Neural cell (in vitro differentiated cells): ENCODE results near the gene NFAT5. TPM values are rescaled to one million over a fixed set of nuclear protein-coding genes. Genes with fewer than 3 reads are reported as not detected.

Experiments used
- H2AFZ ChIP-seq: fragments of 200-600, 300-800 bp; sonication (generic), shearing (Covaris generic); 2 replicates; pipeline ENCODE4 v1.6.0; 2014; ENCODE audit warnings: low read depth, mild to moderate bottlenecking, antibody characterized with exemption, low read length, moderate library complexity
- H3F3A ChIP-seq: fragments of 200-600 bp; shearing (Covaris generic); 2 replicates; pipeline ENCODE4 v1.6.1; 2016; ENCODE audit warnings: mild to moderate bottlenecking, moderate library complexity, mixed read lengths, antibody characterized with exemption, low read length; ENCODE audit not compliant: insufficient read depth, poor library complexity, severe bottlenecking
- H3K27ac ChIP-seq: fragments of 200-600, 300-800 bp; sonication (generic), shearing (Covaris generic); 2 replicates; pipeline ENCODE4 v1.5.1; 2014; ENCODE audit warnings: mild to moderate bottlenecking, low read length, moderate library complexity
- H3K27me3 ChIP-seq: fragments of 300-800, 200-600 bp; sonication (generic), shearing (Covaris generic); 2 replicates; pipeline ENCODE4 v1.6.0; 2014; ENCODE audit warnings: mild to moderate bottlenecking, low read depth, low read length, moderate library complexity; ENCODE audit not compliant: insufficient read depth
- H3K36me3 ChIP-seq: fragments of 300-800, 200-600 bp; sonication (generic), shearing (Covaris generic); 2 replicates; pipeline ENCODE4 v1.5.1; 2014; ENCODE audit warnings: mild to moderate bottlenecking, antibody characterized with exemption, low read length, moderate library complexity; ENCODE audit not compliant: insufficient read depth
- H3K4me2 ChIP-seq: fragments of 300-800, 200-600 bp; sonication (generic), shearing (Covaris generic); 2 replicates; pipeline ENCODE4 v1.6.0; 2014; ENCODE audit warnings: mild to moderate bottlenecking, low read length
- H3K4me3 ChIP-seq: fragments of 300-800, 200-600 bp; sonication (generic), shearing (Covaris generic); 2 replicates; pipeline ENCODE4 v1.5.1; 2014; ENCODE audit warnings: mild to moderate bottlenecking, low read length, moderate library complexity
- H3K79me2 ChIP-seq: fragments of 200-600 bp; shearing (Covaris generic); replicated peaks from 2 replicates; pipeline ENCODE4 v1.6.0; 2014; ENCODE audit warnings: mild to moderate bottlenecking, low read length, moderate library complexity; ENCODE audit not compliant: insufficient read depth
- H3K9ac ChIP-seq: fragments of 300-800, 200-600 bp; sonication (generic), shearing (Covaris generic); 2 replicates; pipeline ENCODE4 v1.6.1; 2016; ENCODE audit warnings: mild to moderate bottlenecking, low read length, mixed read lengths
- H3K9me2 ChIP-seq: fragments of 200-600 bp; shearing (Covaris generic); 2 replicates; pipeline ENCODE4 v1.6.1; 2016; ENCODE audit warnings: mild to moderate bottlenecking, low read length, mixed read lengths; ENCODE audit not compliant: insufficient read depth
- H3K9me3 ChIP-seq: fragments of 200-600, 300-800 bp; sonication (generic), shearing (Covaris generic); 2 replicates; pipeline ENCODE4 v1.6.1; 2016; ENCODE audit warnings: mild to moderate bottlenecking, mixed run types, low read length, moderate library complexity, mixed read lengths
- H4K20me1 ChIP-seq: fragments of 200-600 bp; shearing (Covaris generic); 2 replicates; pipeline ENCODE4 v1.6.1; 2016; ENCODE audit warnings: mild to moderate bottlenecking, mixed run types; ENCODE audit not compliant: insufficient read depth
- CTCF ChIP-seq: fragments of 450-650 bp; IDR thresholded peaks from 2 replicates; pipeline ENCODE4 v1.5.1; 2014; ENCODE audit warnings: antibody characterized with exemption, mild to moderate bottlenecking, moderate library complexity; ENCODE audit not compliant: poor library complexity, severe bottlenecking
- EP300 ChIP-seq: fragments of 450-650 bp; conservative IDR thresholded peaks from 2 replicates; pipeline ENCODE4 v1.6.1; 2014; ENCODE audit warnings: antibody characterized with exemption, mild to moderate bottlenecking, moderate library complexity; ENCODE audit not compliant: poor library complexity, severe bottlenecking
- EZH2 ChIP-seq: fragments of 200-600, 300-800 bp; shearing (Covaris generic), sonication (generic); IDR thresholded peaks from 2 replicates; pipeline ENCODE4 v1.6.1; 2014; ENCODE audit warnings: antibody characterized with exemption, low read length, borderline replicate concordance, mild to moderate bottlenecking; ENCODE audit not compliant: insufficient read depth, poor library complexity, severe bottlenecking
- MXI1 ChIP-seq: fragments of 450-650 bp; conservative IDR thresholded peaks from 2 replicates; pipeline ENCODE4 v1.6.1; 2014; ENCODE audit warnings: antibody characterized with exemption, mild to moderate bottlenecking; ENCODE audit not compliant: poor library complexity, severe bottlenecking
- POLR2AphosphoS5 ChIP-seq: IDR thresholded peaks from 2 replicates; pipeline ENCODE4 v1.6.1; 2012
- RAD21 ChIP-seq: fragments of 450-650 bp; conservative IDR thresholded peaks from 2 replicates; pipeline ENCODE4 v1.6.1; 2014; ENCODE audit warnings: antibody characterized with exemption, mild to moderate bottlenecking, moderate library complexity
- REST ChIP-seq: IDR thresholded peaks from 2 replicates; pipeline ENCODE4 v1.6.1; 2012; ENCODE audit warnings: borderline replicate concordance
- SMC3 ChIP-seq: fragments of 450-650 bp; conservative IDR thresholded peaks from 2 replicates; pipeline ENCODE4 v1.6.1; 2014; ENCODE audit warnings: antibody characterized with exemption, mild to moderate bottlenecking, moderate library complexity; ENCODE audit not compliant: poor library complexity
- TAF1 ChIP-seq: IDR thresholded peaks from 2 replicates; pipeline ENCODE4 v1.6.1; 2012; ENCODE audit warnings: low read depth
- polyA plus RNA-seq: library from polyadenylated mRNA; depleted of rRNA; stranded (reverse); fragments of >200 nt; gene quantifications from 2 replicates; pipeline ENCODE4 v1.2.3, GENCODE V29; 2014

NFAT5 gene
- polyA plus RNA-seq, 1 donor from 2014 or later: 9.2 TPM

GRCh38 chr16:69707920-69708683, 142.3 kb downstream of the NFAT5 start:
- Histone ChIP-seq H3K9me2 (no peaks in the 10 kb centered on the region), H3K4me2 (no peak overlapping the region), H3K27me3 (no peaks in the 10 kb centered on the region), H3K9me3 (no peaks in the 10 kb centered on the region), H3K9ac (no peak overlapping the region), H3K36me3 (peaks cover 4% of the 10 kb centered on the region), H3K27ac (no peak overlapping the region), H4K20me1 (no peaks in the 10 kb centered on the region), H2AFZ (no peak overlapping the region), H3K4me3 (no peak overlapping the region), H3F3A (no peaks in the 10 kb centered on the region), H3K79me2 (no peaks in the 10 kb centered on the region)
- TF ChIP-seq SMC3 (no peak), RAD21 (no peak), TAF1 (no peak)

GRCh38 chr16:69709456-69710084, 143.8 kb downstream of the NFAT5 start:
- no peak overlapping the region for H3K4me2 ChIP-seq
- H3K27ac ChIP-seq: no peak overlapping the region
- H3F3A ChIP-seq: no peaks in the 10 kb centered on the region
- H3K9ac ChIP-seq: no peak overlapping the region
- H3K36me3 ChIP-seq: peaks cover 4% of the 10 kb centered on the region
- no peaks in the 10 kb centered on the region for H3K27me3 ChIP-seq
- H4K20me1 ChIP-seq: no peaks in the 10 kb centered on the region
- H2AFZ ChIP-seq: no peak overlapping the region
- no peaks in the 10 kb centered on the region for H3K9me3 ChIP-seq
- no peak overlapping the region for H3K4me3 ChIP-seq
- H3K79me2 ChIP-seq: no peaks in the 10 kb centered on the region
- no peaks in the 10 kb centered on the region for H3K9me2 ChIP-seq
- TF ChIP-seq CTCF (peak; percentile 82), RAD21 (peak; percentile 77), TAF1 (no peak), EP300 (no peak), REST (no peak), MXI1 (no peak), SMC3 (peak; percentile 73), EZH2 (no peak), POLR2AphosphoS5 (no peak)
